ENCODE data around the gene RIC3. TPM values are rescaled to one million over a fixed set of nuclear protein-coding genes. Genes with fewer than 3 reads are reported as not detected.

RIC3 gene
- total and polyA plus RNA-seq, 4 donors = 38.2 to 56.1 (median 54.1) TPM

DNA sequence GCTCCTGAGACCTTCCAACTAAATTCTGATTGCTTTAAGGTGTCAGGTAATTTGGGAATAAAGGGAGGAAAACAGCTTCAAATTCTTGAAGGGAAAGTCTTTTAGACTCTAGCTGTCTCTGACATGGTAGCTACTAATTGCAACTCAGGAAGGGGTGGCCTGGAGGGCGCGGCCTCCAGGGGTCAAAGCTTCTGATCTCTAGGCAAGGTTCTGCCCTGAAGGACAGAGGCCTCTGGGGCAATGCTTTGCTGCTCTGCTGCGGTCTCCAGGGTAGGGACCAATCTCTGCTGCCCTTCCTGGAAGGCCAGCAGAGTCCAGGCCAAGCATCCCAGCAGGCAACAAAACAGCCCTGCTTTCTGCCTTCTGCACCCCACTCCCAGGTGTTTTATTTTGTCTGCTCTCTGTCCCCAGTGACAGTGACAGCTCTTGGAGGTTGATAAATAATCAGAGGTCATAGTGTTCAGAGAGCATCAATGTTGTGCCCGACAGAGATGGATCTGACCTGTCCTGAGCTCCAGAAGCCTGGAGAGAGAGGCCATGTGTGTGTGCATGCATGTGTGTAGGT lies 89.6 kb downstream of the RIC3 start:
- Histone ChIP-seq H3K9me3 (ENCODE audit: control insufficient read depth, insufficient read depth, low read length) (no peaks in the 10 kb centered on the region), H3K4me1 (ENCODE audit: control insufficient read depth, insufficient read depth, low read length) (peaks cover 43% of the 10 kb centered on the region), H3K36me3 (ENCODE audit: control insufficient read depth, insufficient read depth, low read length) (no peaks in the 10 kb centered on the region), H3K27me3 (ENCODE audit: control insufficient read depth, insufficient read depth, low read length) (no peaks in the 10 kb centered on the region), H3K27ac (ENCODE audit: low read depth, low read length) (no peak overlapping the region), H3K4me3 (ENCODE audit: low read depth, low read length) (no peak overlapping the region)
- 88% methylated on average over 4 of the region's 4 CpGs for WGBS (ENCODE audit: insufficient coverage)
- no peak for DNase-seq (ENCODE audit: low read depth in 4 of 6, low spot score in 6 of 6)

DNA sequence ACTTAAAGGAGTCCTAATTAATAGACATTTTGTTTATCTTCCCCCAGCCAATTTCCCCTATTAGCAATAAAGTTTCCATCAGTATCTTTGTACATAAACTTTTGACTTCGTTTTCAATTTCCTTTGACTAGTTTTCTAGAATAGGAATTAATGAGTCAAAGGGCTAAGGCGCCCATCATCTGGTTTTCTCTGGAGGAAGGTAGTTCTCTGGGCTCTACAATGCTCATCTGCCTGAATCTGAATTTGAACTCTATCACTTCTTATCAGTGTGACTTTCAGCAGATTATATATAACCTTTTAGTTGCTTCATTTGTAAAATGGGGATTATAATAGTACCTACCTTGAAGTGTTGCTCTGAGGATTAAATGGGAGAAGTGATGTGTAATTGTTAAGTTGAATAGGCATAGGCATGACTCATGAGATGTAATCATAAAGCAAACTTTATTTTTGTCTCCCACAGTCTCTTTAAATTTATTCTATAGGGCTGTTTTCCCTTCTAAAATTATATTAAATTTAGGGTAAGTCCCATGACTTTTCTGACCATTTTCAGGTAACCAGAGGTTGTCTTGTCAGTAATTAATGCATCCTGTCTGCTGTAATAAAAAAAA lies 93.6 kb downstream of the RIC3 start:
- DNase-seq (ENCODE audit: low read depth in 4 of 6, low spot score in 6 of 6) = no peak
- H3K36me3 ChIP-seq (ENCODE audit: control insufficient read depth, insufficient read depth, low read length) = no peaks in the 10 kb centered on the region
- H3K27me3 ChIP-seq (ENCODE audit: control insufficient read depth, insufficient read depth, low read length) = no peaks in the 10 kb centered on the region
- H3K4me1 ChIP-seq (ENCODE audit: control insufficient read depth, insufficient read depth, low read length) = peaks cover 19% of the 10 kb centered on the region
- no peak overlapping the region for H3K4me3 ChIP-seq (ENCODE audit: low read depth, low read length)
- no peak overlapping the region for H3K27ac ChIP-seq (ENCODE audit: low read depth, low read length)
- no CpG with 5 or more reads among the region's 2 CpGs for WGBS (ENCODE audit: insufficient coverage)
- H3K9me3 ChIP-seq (ENCODE audit: control insufficient read depth, insufficient read depth, low read length) = no peaks in the 10 kb centered on the region

DNA sequence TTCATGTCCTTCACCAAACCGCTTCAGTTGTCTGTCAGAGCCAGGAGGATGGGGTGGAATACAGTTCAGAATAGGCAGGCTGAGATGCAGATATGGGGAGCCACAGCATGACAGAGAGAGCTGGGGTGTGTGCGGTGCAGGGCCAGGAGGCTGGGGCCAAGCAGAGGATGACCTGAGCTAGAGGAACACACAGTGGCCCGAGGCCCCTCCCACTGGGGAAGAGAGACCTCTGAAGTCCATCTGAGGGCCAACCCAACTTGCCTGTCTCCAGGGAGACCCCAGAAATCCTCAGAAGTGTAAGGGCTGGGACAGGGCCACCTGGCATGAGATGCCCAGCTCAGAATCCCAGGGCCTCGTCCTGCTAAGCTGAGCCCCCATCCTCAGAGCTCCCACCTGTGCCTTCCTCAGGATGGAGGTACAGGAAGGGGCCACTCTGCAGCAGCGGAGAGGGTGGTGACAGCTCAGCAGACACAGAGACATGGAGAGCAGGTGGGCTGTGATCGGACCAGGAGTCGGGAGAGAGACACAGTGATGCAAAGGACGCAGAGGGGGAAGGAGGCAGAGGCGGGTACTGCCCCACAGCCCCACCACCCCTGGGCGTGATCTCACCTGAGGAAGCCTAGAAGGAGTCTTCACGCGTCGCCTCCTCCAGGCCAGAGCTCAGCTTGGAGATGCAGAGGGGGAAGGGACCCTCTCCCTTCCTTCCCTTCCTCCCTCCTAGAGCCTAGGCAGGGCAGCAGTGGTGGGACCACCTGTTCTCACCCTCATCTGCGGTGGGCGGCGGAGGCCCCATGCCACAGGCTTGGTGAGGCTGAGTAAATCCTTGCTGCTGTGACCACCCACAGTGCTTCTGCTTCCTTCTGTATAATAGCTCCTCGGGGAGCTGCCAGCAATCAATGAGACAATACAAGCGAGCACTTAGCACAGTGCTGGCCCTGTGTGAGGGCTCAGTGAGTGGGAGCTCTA lies 96.9 kb downstream of the RIC3 start:
- peak in 1 of 6 donors; percentile 51 for DNase-seq (ENCODE audit: low read depth in 4 of 6, low spot score in 6 of 6)
- Histone ChIP-seq H3K36me3 (ENCODE audit: control insufficient read depth, insufficient read depth, low read length) (no peaks in the 10 kb centered on the region), H3K27me3 (ENCODE audit: control insufficient read depth, insufficient read depth, low read length) (no peaks in the 10 kb centered on the region), H3K27ac (ENCODE audit: low read depth, low read length) (no peak overlapping the region), H3K4me1 (ENCODE audit: control insufficient read depth, insufficient read depth, low read length) (peaks cover 33% of the 10 kb centered on the region), H3K9me3 (ENCODE audit: control insufficient read depth, insufficient read depth, low read length) (no peaks in the 10 kb centered on the region), H3K4me3 (ENCODE audit: low read depth, low read length) (no peak overlapping the region)
- 44% methylated on average over 8 of the region's 18 CpGs for WGBS (ENCODE audit: insufficient coverage)

DNA sequence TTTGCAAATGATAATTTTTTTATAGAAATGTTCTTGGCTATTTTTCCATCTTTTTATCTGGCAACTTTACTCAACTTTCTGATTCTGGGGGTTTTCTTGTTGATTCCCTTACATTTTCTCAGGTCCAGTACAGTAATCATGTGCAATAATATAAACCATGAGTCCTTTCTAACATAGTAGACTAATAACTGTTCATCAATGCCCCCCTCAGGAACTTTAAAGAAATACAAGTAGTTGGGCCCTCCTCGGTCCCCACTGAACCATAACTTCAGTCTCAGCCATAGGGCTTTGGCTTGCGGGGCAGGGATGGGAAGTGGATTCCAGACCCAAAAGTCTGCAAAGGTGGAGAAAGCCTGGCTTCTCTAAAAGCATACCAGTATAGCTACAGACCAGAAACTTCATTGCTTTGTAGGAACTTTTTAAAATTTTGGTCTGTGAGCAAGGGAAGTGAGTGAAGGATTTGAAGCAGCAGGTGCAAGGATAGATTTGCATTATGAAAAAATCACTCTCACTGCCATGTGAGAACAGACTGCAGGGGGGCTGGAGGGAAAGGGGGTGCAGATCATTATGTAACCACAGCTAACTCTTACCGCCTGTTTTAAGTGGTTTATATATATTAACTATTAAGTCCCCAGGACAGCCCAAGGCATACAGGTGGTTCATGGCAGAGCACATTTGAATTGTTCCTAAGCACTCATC lies 98.3 kb downstream of the RIC3 start:
- Histone ChIP-seq H3K9me3 (ENCODE audit: control insufficient read depth, insufficient read depth, low read length) (no peaks in the 10 kb centered on the region), H3K4me1 (ENCODE audit: control insufficient read depth, insufficient read depth, low read length) (peaks cover 34% of the 10 kb centered on the region), H3K4me3 (ENCODE audit: low read depth, low read length) (no peak overlapping the region), H3K27me3 (ENCODE audit: control insufficient read depth, insufficient read depth, low read length) (no peaks in the 10 kb centered on the region), H3K36me3 (ENCODE audit: control insufficient read depth, insufficient read depth, low read length) (peaks cover 2% of the 10 kb centered on the region), H3K27ac (ENCODE audit: low read depth, low read length) (no peak overlapping the region)
- peak in 2 of 6 donors; percentile 59 to 68 for DNase-seq (ENCODE audit: low read depth in 4 of 6, low spot score in 6 of 6)
- whole genome bisulfite sequencing (ENCODE audit: insufficient coverage) = no CpG with 5 or more reads among the region's 3 CpGs

DNA sequence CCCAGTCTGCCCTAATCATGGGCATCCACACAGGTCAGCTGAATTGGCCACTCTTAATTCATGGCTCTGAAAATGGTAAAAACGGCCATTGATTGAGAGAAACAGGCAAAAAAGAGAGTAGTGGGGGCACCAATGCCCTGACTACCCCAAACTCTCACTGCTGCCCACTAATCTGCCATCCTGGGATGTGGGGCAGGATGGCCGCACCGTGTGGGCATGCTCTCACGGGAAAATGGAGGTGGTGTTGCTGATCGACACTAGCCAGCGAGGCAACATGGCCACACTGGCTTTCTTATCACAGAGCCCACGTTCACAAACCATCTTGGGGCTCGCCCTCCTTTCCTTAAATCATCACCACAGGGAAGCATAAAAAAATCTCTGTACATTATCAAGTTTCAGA lies 99.1 kb downstream of the RIC3 start:
- Histone ChIP-seq H3K36me3 (ENCODE audit: control insufficient read depth, insufficient read depth, low read length) (peaks cover 2% of the 10 kb centered on the region), H3K4me3 (ENCODE audit: low read depth, low read length) (no peak overlapping the region), H3K4me1 (ENCODE audit: control insufficient read depth, insufficient read depth, low read length) (peaks cover 34% of the 10 kb centered on the region), H3K9me3 (ENCODE audit: control insufficient read depth, insufficient read depth, low read length) (no peaks in the 10 kb centered on the region), H3K27ac (ENCODE audit: low read depth, low read length) (peak overlapping the region; percentile 80), H3K27me3 (ENCODE audit: control insufficient read depth, insufficient read depth, low read length) (no peaks in the 10 kb centered on the region)
- no peak for DNase-seq (ENCODE audit: low read depth in 4 of 6, low spot score in 6 of 6)
- WGBS (ENCODE audit: insufficient coverage) = 79% methylated on average over 7 of the region's 8 CpGs

DNA sequence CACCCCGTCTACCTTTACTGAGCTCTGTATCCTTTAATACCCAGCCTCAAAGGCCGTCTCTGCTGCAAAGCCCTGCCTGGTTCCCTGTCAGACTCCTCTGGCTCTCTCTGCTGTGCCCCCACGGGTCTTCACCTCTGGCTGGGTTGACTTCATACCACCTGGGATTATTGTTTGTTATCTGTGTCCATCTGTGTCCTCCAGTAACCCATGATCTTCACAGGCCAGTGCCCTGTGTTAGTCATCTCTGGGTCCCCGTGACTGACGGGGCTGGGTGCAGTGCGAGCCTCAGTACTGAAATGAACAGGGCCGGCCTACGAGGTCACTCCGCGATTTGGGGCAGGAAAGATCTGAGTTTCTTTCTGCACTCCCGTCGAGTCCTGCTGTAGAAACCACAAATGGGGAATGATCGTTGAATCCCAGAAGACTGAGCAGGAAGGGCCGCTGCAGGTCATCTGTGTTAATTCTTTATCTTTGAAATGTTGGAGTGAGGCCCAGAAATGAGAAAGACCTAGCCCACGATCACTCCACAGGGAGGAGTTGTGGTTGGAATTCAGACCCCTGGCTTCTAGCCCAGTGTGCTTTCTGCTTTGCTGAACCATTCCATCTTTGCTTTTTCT lies 100.1 kb downstream of the RIC3 start:
- Histone ChIP-seq H3K36me3 (ENCODE audit: control insufficient read depth, insufficient read depth, low read length) (peaks cover 2% of the 10 kb centered on the region), H3K4me1 (ENCODE audit: control insufficient read depth, insufficient read depth, low read length) (peaks cover 34% of the 10 kb centered on the region), H3K9me3 (ENCODE audit: control insufficient read depth, insufficient read depth, low read length) (no peaks in the 10 kb centered on the region), H3K4me3 (ENCODE audit: low read depth, low read length) (no peak overlapping the region), H3K27ac (ENCODE audit: low read depth, low read length) (peak overlapping the region; percentile 75), H3K27me3 (ENCODE audit: control insufficient read depth, insufficient read depth, low read length) (no peaks in the 10 kb centered on the region)
- WGBS (ENCODE audit: insufficient coverage) = 21% methylated on average over 15 of the region's 15 CpGs
- peak in 3 of 6 donors; percentile 47 to 90 (median 84) for DNase-seq (ENCODE audit: low read depth in 4 of 6, low spot score in 6 of 6)

DNA sequence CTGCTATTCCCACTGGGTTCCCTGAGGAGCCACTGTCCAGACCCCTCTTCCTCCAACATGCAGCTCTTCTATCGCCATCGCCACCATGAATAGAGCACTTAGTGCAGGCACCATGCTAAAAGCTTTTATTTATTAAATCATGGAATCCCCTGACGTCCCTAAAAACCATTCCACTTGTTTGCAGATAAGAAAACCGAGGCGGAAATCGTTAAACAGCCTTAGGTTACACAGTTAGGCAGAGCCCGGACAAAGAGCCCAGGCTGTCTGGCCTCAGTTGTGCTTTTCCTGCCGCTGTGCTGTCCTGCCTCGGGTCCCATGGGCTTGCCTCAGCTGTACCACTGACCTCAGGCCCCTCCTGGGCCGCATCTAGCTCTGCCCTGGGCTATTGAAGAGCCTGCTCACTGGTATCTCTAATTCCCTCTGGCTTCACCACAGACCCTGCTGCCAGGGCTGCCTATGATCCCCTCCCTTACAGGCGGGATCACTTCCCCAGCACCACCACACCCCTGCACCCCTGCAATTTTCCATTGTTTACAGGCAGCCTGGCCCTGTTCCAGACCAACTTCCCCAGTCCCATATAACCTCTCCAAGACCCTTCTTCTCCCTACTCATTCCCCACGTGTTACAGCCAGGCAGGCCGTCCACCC lies 100.8 kb downstream of the RIC3 start:
- Histone ChIP-seq H3K36me3 (ENCODE audit: control insufficient read depth, insufficient read depth, low read length) (peaks cover 2% of the 10 kb centered on the region), H3K4me1 (ENCODE audit: control insufficient read depth, insufficient read depth, low read length) (peaks cover 34% of the 10 kb centered on the region), H3K27ac (ENCODE audit: low read depth, low read length) (peak overlapping the region; percentile 75), H3K9me3 (ENCODE audit: control insufficient read depth, insufficient read depth, low read length) (no peaks in the 10 kb centered on the region), H3K27me3 (ENCODE audit: control insufficient read depth, insufficient read depth, low read length) (no peaks in the 10 kb centered on the region), H3K4me3 (ENCODE audit: low read depth, low read length) (no peak overlapping the region)
- 71% methylated on average over 13 of the region's 13 CpGs for WGBS (ENCODE audit: insufficient coverage)
- DNase-seq (ENCODE audit: low read depth in 4 of 6, low spot score in 6 of 6) = peak in 1 of 6 donors; percentile 1

DNA sequence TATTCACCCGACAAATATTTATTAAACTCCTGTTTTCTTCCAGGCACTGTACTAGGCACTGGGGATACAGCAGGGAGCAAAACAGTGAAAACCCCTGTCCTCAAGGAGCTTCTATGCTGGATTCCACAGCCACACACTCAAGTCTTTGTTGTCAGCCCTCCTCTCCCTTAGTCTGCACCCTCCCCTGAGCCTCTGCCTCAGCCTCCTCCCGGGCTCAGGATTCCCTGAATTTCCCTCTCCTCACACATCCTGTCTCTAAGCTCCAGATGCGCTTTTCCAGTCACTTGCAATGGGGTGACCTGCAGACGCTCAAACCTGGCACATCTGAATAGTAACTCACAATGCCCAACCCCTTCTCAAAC lies 101.3 kb downstream of the RIC3 start:
- peak overlapping the region; percentile 75 for H3K27ac ChIP-seq (ENCODE audit: low read depth, low read length)
- no peak for DNase-seq (ENCODE audit: low read depth in 4 of 6, low spot score in 6 of 6)
- no peaks in the 10 kb centered on the region for H3K9me3 ChIP-seq (ENCODE audit: control insufficient read depth, insufficient read depth, low read length)
- 80% methylated on average over 4 of the region's 4 CpGs for WGBS (ENCODE audit: insufficient coverage)
- peaks cover 2% of the 10 kb centered on the region for H3K36me3 ChIP-seq (ENCODE audit: control insufficient read depth, insufficient read depth, low read length)
- peaks cover 38% of the 10 kb centered on the region for H3K4me1 ChIP-seq (ENCODE audit: control insufficient read depth, insufficient read depth, low read length)
- no peak overlapping the region for H3K4me3 ChIP-seq (ENCODE audit: low read depth, low read length)
- H3K27me3 ChIP-seq (ENCODE audit: control insufficient read depth, insufficient read depth, low read length) = no peaks in the 10 kb centered on the region

Measured in spinal cord (tissue), 10 donors.